ENCODE data around the gene TTC1.
"Not testable (repeated sequence)": the region's sequence is repeated elsewhere in the genome, so short reads cannot be mapped to it uniquely, and the experiment has no call there.

TTC1 gene

GRCh38 chr5:160044391-160044804 is 35.5 kb downstream of the TTC1 start:
- DNase-seq: no peak

DNA sequence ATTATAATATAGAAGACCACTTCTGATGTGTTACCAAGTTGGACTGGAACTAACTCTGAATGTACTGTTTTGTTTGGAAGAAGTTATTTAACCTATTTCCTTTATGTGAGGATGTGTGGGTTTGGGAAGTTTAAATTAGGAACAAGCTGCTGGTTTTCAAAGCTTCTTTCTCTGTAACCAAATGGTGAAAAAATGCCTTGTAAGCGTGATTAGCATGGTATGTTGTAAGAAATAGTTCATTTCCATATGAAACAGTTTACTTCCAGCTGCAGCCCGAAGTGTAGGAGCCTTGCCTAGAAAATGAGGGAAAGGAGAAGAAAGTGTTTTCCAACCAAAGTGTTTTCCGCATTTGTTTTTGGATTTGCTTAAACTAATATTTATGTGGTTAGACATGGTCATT is 36.0 kb downstream of the TTC1 start:
- no peak for DNase-seq

DNA sequence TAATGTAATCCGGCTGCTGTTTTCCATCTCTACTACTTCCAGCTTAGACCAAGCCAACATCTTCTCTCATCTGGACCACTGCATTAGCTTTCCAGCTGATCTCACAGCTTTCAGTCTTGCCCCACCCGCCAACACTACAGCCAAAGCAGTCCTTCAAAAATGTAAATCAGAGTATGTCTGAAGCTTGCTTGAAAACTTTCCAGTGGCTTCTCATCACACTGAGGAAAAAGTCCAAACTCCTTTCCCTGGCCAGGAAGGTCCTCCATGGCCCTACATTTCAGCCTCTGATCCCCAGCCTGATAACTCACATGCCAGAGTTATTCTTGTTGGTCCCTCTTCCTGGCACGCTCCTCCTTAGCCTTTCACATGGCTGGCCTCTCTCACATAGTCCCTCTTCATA is 38.5 kb downstream of the TTC1 start:
- DNase-seq: no peak

DNA sequence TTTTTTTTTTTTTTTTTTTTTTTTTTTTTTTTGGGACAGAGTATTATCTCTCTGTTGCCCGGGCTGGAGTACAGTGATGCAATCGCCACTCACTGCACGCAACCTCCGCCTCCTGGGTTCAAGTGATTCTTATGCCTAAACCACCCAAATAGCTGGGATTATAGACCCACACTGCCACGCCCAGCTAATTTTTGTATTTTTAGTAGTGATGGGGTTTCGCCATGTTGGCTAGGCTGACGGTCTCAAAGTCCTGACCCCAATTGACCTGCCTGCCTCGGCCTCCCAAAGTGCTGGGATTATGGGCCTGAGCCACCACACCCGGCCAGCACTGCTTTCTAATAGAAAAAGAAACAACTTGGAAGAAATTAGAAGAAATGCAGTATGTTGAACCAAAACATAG is 39.2 kb downstream of the TTC1 start:
- DNase-seq: no peak

DNA sequence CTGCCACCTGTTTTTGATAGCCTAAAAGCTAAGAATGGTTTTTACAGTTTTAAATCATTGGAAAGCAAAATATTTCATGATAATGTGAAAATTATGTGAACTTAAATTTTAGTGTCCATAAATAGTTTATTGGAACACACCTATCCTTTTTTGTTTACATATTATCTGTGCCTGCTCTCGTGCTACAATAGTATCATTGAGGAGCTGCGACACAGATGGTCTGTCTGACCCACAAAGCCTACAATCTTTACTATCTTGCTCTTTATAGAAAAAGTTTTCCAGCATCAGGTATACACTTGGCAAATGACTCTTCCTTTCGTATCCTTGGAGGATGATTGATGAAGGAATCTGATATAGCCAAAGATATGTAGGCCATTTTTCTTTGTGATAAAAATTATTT is 40.2 kb downstream of the TTC1 start:
- no peak for DNase-seq

DNA sequence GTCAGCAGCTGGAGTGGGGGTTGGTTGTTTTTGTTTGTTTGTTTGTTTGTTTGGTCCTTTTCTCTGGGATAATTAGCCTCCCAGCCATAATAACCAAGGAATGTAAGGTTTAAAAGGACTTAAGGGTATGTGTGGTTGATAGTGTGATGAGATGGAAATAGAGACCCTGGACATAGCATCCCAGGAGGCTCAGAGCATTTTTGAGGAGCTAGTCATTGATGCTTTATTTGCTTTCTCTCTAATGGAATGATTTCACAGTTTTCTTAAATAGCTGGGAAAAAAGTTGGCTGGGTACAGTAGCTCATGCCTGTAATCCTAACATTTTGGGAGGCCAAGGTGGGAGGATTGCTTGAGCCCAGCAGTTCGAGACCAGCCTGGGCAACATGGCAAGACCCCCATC is 45.1 kb downstream of the TTC1 start:
- no peak for DNase-seq

DNA sequence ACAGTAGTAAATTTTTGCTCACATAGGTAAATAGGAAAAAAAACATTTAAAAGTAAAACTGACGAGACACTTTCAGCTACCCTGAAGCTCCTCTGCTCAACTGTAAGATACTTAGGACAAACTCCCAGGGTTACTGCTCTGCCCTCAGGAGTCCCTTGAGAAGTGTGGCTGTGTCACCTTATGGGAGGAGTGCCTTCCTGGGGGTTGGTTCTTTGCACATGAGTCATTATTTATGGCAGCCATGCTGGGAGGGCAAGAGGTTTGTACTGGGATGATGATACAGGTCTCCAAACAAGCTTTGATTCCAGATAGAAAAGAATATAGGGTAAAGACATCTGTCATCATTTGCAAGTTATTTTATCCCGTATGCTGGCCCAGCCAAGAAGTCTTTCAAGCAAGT is 45.9 kb downstream of the TTC1 start:
- DNase-seq: no peak

GRCh38 chr5:160057256-160057655 is 48.3 kb downstream of the TTC1 start:
- DNase-seq: no peak

DNA sequence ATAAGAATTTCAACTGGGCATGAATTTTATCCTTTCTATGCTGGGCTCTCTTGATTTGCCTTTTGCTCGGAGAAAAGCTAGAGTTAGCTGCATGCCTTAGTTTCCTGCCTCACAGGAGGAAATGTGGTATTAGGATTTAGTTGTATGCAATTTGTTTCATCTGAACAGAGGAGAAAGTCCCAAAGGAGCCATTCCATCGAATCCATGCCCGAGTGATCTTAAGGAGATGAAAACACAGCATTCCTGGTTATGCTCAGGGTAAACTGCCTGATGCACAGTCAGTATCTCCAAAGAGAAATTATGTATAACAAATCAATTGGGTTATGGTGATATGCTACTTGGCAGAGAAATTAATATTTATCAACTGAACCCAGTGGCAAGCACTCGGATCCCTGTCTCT is 51.1 kb downstream of the TTC1 start:
- DNase-seq: no peak

- DNase-seq: no peak
Observed at GRCh38 chr5:160061770-160062169, 52.8 kb downstream of the TTC1 start.

DNA sequence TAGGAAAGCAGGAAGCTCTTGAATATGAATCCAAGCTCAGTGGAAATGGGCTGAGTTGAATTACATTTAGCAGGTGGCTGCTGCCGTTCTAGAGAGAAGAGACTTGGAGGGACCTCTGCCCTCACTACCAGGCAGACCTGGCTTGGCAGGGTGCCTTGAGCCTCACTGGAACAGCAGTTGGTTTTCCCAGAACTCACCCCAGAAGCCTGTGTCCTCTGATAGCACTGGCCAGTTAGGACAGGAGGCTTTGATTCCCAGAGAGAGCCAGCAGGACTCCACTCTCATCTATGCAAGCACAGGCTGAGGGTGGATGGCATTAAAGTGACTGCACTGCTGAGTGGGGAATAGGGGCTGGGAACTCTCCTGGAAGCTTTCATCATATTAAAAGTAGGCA is 55.5 kb downstream of the TTC1 start:
- no peak for DNase-seq

DNA sequence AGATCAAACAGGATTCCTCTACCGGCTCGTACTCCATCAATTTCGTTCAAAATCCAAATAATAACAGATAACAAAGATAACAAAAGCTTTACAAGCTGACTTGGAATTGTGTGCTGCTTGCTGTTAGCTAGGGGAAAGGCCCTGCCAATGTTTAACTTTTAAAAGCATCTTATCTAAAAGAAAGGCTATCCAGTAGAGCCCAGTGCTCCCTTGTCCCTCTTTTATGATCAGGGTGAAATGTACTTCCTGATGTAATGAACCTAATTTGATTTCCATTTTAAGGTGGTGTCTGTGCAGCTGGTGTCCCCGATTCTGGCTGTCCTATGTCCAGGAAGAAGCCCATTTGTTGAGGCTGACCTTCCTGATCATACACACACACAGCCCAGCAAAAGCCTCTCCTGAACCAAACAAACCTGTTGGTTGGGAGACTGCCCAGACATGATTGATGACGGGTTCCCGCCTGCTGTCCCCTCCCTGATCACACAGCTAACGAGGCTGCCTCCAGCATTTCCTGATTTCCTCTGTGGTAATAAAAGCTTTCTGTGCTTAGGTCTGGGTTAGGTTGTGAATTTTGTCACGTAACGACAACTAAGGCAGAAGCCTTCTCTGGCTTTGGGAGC is 56.2 kb downstream of the TTC1 start:
- no peak for DNase-seq

DNA sequence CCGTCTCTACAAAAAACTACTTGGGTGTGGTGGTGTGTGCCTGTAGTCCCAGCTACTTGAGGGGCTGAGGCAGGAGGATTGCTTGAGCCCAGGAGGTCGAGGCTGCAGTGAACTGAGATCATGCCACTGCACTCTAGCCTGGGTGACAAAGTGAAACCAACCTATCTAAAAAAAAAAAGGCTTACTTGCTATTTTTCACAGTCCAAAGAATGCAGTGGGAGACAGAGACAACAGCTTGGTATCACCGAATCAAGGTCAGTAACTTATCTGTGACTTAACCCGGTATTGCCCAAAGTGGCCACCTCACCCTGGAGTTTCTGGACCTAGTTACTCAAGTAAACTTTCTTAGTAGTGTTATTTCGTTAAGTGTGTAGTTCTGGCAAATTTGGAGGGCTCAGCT is 60.2 kb downstream of the TTC1 start:
- DNase-seq: not testable (repeated sequence)

- DNase-seq: no peak
Observed at GRCh38 chr5:160071516-160071915, 62.6 kb downstream of the TTC1 start.

- DNase-seq: no peak
Observed at GRCh38 chr5:160071916-160072315, 63.0 kb downstream of the TTC1 start.

- no peak for DNase-seq
Observed at GRCh38 chr5:160075073-160075472, 66.1 kb downstream of the TTC1 start.

- DNase-seq: no peak
Observed at GRCh38 chr5:160076997-160077396, 68.1 kb downstream of the TTC1 start.

GRCh38 chr5:160079753-160080152 is 70.8 kb downstream of the TTC1 start:
- DNase-seq: no peak

DNA sequence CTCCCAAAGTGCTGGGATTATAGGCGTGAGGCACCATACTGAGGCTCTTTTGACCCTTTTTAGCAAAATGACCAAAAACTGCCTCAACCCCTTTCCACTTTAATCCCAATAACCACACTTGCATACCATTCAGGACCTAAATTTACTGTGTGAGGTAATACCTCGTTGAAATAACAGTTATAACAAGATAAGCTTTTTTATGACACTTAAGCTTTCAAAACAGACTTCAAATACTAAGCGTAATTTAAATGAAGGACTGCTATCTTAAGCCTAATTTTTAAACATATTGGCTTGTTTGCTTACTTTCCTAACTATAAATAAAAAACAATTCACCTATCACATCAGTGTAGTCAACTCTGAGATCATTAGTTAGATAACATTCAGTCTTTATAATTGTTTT is 72.6 kb downstream of the TTC1 start:
- DNase-seq: no peak

GRCh38 chr5:160082614-160083500 is 73.9 kb downstream of the TTC1 start:
- DNase-seq: no peak

DNA sequence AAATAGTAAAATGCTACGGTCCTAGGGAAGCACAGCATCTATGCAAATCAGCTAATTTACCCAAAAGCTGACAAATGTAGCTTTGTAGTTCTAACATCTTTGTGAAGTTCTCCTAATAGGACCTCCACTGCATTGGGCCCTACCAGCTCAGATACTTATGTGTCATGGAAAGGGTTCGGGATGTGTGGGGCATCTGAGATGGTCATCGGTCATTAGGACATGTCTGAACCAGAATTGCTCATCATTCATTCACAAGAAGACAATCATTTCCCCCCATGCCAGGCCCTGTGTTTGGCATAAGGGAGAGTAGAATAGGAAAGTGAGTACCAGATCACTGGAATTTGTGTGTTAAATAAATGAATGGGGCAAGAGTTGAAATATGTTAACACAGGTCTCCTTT is 74.6 kb downstream of the TTC1 start:
- no peak for DNase-seq

DNA sequence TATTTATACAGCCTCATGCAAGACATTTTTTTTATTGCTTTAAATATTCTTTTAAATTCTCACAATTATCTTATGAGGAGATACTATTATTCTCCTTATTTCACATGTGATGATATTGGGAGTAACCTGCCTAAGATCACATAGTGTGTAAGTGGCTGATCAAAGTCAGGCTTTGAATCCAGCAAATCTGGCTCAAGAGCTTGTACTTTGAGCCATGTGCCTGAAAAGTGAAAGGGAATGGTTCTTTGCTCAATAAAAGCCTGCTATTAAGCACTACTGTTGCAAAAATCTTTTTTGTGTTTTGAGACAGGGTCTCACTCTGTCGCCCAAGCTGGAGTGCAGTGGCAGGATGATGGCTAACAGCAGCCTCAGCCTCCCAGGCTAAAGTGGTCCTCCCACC is 75.2 kb downstream of the TTC1 start:
- DNase-seq: no peak

GRCh38 chr5:160087199-160087598 is 78.3 kb downstream of the TTC1 start:
- no peak for DNase-seq

GRCh38 chr5:160088805-160089204 is 79.9 kb downstream of the TTC1 start:
- no peak for DNase-seq

- DNase-seq: no peak
Observed at GRCh38 chr5:160089531-160089930, 80.6 kb downstream of the TTC1 start.
